DOHH2 (cell line): ENCODE results near the gene SH3PXD2A.

Source experiments
- CTCF ChIP-seq: fragments of 200-600 bp; sonication (generic); IDR thresholded peaks from one replicate; pipeline ENCODE4 v1.5.1; 2014; ENCODE audit warnings: antibody characterized with exemption, mild to moderate bottlenecking, low read depth, low read length; ENCODE audit not compliant: poor library complexity, severe bottlenecking
- EZH2phosphoT487 ChIP-seq: fragments of 200-600 bp; sonication (generic); IDR thresholded peaks from 2 replicates; pipeline ENCODE4 v1.6.1; 2017; ENCODE audit warnings: borderline replicate concordance, mild to moderate bottlenecking, antibody characterized with exemption, low read length, moderate library complexity, mixed read lengths

DNA sequence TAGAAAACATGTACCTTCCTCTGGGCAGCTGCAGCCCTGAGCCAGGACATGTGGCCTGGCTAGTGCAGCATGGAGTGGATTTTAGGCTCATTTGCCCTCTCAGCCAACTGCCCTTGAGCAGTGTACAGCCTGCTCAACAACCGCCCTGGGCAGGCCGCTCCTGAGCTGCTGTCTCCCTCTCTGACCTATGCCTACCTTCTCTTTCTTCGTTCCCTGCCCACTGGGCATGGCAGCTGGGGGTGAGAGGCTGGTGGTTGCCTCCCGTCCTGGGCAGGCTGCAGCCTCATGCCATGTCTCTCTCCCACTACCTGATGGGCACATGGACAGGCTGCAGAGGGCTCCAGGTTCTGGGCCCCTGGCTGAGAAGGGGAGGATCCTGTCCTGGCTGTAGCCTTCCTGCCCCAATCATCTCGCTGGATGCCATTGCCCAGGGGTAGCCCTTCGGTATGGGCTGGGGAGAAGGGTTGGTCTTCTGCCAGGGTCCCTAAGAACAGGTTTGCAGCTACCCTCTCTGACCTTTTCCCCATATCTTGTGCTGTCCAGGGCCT lies 264.6 kb downstream of the SH3PXD2A start:
- TF ChIP-seq CTCF = no peak
- no peak for TF ChIP-seq EZH2phosphoT487
